Loucy (cell line): ENCODE results near the gene GNA12.

Source experiments
- EZH2phosphoT487 ChIP-seq: fragments of 200-600 bp; IDR thresholded peaks from 2 replicates; pipeline ENCODE4 v1.6.1; 2018; ENCODE audit warnings: antibody characterized with exemption, mild to moderate bottlenecking, moderate library complexity, borderline replicate concordance
- TF ChIP-seq, protein P1 (sequence below): fragments of 200-600 bp; sonication (generic); conservative IDR thresholded peaks from 2 replicates; pipeline ENCODE4 v1.5.1; 2014; ENCODE audit warnings: mild to moderate bottlenecking, antibody characterized with exemption, low read length

GRCh38 chr7:2730846-2731770 is 113.0 kb downstream of the GNA12 start:
- TF ChIP-seq, protein P1, sequence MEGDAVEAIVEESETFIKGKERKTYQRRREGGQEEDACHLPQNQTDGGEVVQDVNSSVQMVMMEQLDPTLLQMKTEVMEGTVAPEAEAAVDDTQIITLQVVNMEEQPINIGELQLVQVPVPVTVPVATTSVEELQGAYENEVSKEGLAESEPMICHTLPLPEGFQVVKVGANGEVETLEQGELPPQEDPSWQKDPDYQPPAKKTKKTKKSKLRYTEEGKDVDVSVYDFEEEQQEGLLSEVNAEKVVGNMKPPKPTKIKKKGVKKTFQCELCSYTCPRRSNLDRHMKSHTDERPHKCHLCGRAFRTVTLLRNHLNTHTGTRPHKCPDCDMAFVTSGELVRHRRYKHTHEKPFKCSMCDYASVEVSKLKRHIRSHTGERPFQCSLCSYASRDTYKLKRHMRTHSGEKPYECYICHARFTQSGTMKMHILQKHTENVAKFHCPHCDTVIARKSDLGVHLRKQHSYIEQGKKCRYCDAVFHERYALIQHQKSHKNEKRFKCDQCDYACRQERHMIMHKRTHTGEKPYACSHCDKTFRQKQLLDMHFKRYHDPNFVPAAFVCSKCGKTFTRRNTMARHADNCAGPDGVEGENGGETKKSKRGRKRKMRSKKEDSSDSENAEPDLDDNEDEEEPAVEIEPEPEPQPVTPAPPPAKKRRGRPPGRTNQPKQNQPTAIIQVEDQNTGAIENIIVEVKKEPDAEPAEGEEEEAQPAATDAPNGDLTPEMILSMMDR = no peak
- TF ChIP-seq EZH2phosphoT487 = no peak
